OCI-LY3 (cell line): ENCODE results near the gene TBX18.

Experiments
- H2AFZ ChIP-seq: fragments of 200-600, 300-600 bp; shearing (Covaris generic); 2 replicates; pipeline ENCODE4 v1.6.0; 2014; ENCODE audit warnings: antibody characterized with exemption, low read depth, low read length
- H3K27ac ChIP-seq: fragments of 200-600, 300-600 bp; sonication (generic); 2 replicates; pipeline ENCODE4 v1.5.1; 2014; ENCODE audit warnings: mild to moderate bottlenecking, low read length, moderate library complexity, mixed read lengths
- H3K27me3 ChIP-seq: fragments of 200-600, 300-600 bp; sonication (generic); 2 replicates; pipeline ENCODE4 v1.6.1; 2014; ENCODE audit warnings: low read depth, low read length, mixed read lengths
- H3K36me3 ChIP-seq: fragments of 200-600, 300-600 bp; sonication (generic); replicated peaks from 2 replicates; pipeline ENCODE3; 2014; ENCODE audit warnings: low read depth, low read length, mixed read lengths
- H3K4me1 ChIP-seq: fragments of 300-600, 200-600 bp; sonication (generic); 2 replicates; pipeline ENCODE4 v1.6.1; 2014; ENCODE audit warnings: low read length, mixed read lengths
- H3K4me2 ChIP-seq: fragments of 200-600, 300-600 bp; sonication (generic); 2 replicates; pipeline ENCODE4 v1.6.1; 2014; ENCODE audit warnings: low read length, mixed read lengths
- H3K4me3 ChIP-seq: fragments of 300-600, 200-600 bp; sonication (generic); 2 replicates; pipeline ENCODE4 v1.5.1; 2014; ENCODE audit warnings: antibody characterized with exemption, mild to moderate bottlenecking, low read length, moderate library complexity
- H3K79me2 ChIP-seq: fragments of 300-600, 200-600 bp; shearing (Covaris generic); 2 replicates; pipeline ENCODE4 v1.6.1; 2014; ENCODE audit warnings: mild to moderate bottlenecking, low read length, mixed read lengths
- H3K9ac ChIP-seq: fragments of 300-600, 200-600 bp; shearing (Covaris generic); 2 replicates; pipeline ENCODE4 v1.6.0; 2014; ENCODE audit warnings: mild to moderate bottlenecking, low read length, moderate library complexity
- H3K9me3 ChIP-seq: fragments of 200-600, 300-600 bp; shearing (Covaris generic); 2 replicates; pipeline ENCODE4 v1.6.1; 2014; ENCODE audit warnings: low read length, mixed read lengths; ENCODE audit not compliant: insufficient read depth
- H4K20me1 ChIP-seq: fragments of 200-600, 300-600 bp; sonication (generic); 2 replicates; pipeline ENCODE4 v1.6.1; 2016; ENCODE audit warnings: low read length, mixed read lengths; ENCODE audit not compliant: insufficient read depth
- CTCF ChIP-seq: fragments of 200-600, 300-600 bp; sonication (generic); IDR thresholded peaks from 2 replicates; pipeline ENCODE4 v1.5.1; 2014; ENCODE audit warnings: antibody characterized with exemption, low read length, low read depth
- EZH2phosphoT487 ChIP-seq: fragments of 200-600 bp; shearing (Covaris generic); IDR thresholded peaks from 2 replicates; pipeline ENCODE4 v1.6.1; 2018; ENCODE audit warnings: antibody characterized with exemption, mixed run types, low read depth

TBX18 gene

GRCh38 chr6:84738996-84739865 lies 25.2 kb downstream of the TBX18 start:
- Histone ChIP-seq H4K20me1 (no peaks in the 10 kb centered on the region), H3K4me2 (no peak overlapping the region), H3K4me1 (no peaks in the 10 kb centered on the region), H3K9ac (no peak overlapping the region), H3K27ac (no peak overlapping the region), H3K4me3 (no peak overlapping the region), H3K79me2 (no peaks in the 10 kb centered on the region), H2AFZ (no peak overlapping the region), H3K9me3 (no peaks in the 10 kb centered on the region), H3K36me3 (no peaks in the 10 kb centered on the region), H3K27me3 (peaks cover 3% of the 10 kb centered on the region; the same call in 1 of the 2 replicates)
- no peak for TF ChIP-seq EZH2phosphoT487
- TF ChIP-seq CTCF, result no peak

- H3K4me3 ChIP-seq, result no peak overlapping the region
- H3K4me1 ChIP-seq, result no peaks in the 10 kb centered on the region
- H2AFZ ChIP-seq, result no peak overlapping the region
- H3K36me3 ChIP-seq, result no peaks in the 10 kb centered on the region
- H3K4me2 ChIP-seq, result no peak overlapping the region
- H3K79me2 ChIP-seq, result no peaks in the 10 kb centered on the region
- H3K27ac ChIP-seq, result no peak overlapping the region
- H3K27me3 ChIP-seq, result no peaks in the 10 kb centered on the region; the same call in 1 of the 2 replicates
- TF ChIP-seq CTCF (no peak), EZH2phosphoT487 (no peak)
- H4K20me1 ChIP-seq, result no peaks in the 10 kb centered on the region
- H3K9me3 ChIP-seq, result no peaks in the 10 kb centered on the region
- no peak overlapping the region for H3K9ac ChIP-seq
Observed at GRCh38 chr6:84733889-84734288, 30.5 kb downstream of the TBX18 start.

GRCh38 chr6:84731901-84732300 lies 32.5 kb downstream of the TBX18 start:
- Histone ChIP-seq H3K27me3 (no peaks in the 10 kb centered on the region), H2AFZ (no peak overlapping the region), H3K9ac (no peak overlapping the region), H3K79me2 (no peaks in the 10 kb centered on the region), H3K36me3 (no peaks in the 10 kb centered on the region), H3K9me3 (no peaks in the 10 kb centered on the region), H3K4me1 (no peaks in the 10 kb centered on the region), H3K4me2 (no peak overlapping the region), H4K20me1 (no peaks in the 10 kb centered on the region), H3K27ac (no peak overlapping the region), H3K4me3 (no peak overlapping the region)
- TF ChIP-seq EZH2phosphoT487 (no peak), CTCF (no peak)

- Histone ChIP-seq H3K79me2 (no peaks in the 10 kb centered on the region), H3K27me3 (no peaks in the 10 kb centered on the region)
- TF ChIP-seq CTCF (no peak), EZH2phosphoT487 (no peak)
Observed at GRCh38 chr6:84731401-84731800, 33.0 kb downstream of the TBX18 start.

More at GRCh38 chr6:84731401-84731800, 33.0 kb downstream of the TBX18 start:
- Histone ChIP-seq H2AFZ (no peak overlapping the region), H3K4me2 (no peak overlapping the region), H3K27ac (no peak overlapping the region), H3K9ac (no peak overlapping the region), H3K4me1 (no peaks in the 10 kb centered on the region), H4K20me1 (no peaks in the 10 kb centered on the region), H3K4me3 (no peak overlapping the region), H3K36me3 (no peaks in the 10 kb centered on the region), H3K9me3 (no peaks in the 10 kb centered on the region)
